ENCODE data around the gene APCS. TPM values are rescaled to one million over a fixed set of nuclear protein-coding genes. Genes with fewer than 3 reads are reported as not detected.

Gene APCS
- total and polyA plus RNA-seq, 2 of the 8 experiments (the other 6 are each of a cell fraction or from before 2014, with no cell fraction given), result not detected

DNA sequence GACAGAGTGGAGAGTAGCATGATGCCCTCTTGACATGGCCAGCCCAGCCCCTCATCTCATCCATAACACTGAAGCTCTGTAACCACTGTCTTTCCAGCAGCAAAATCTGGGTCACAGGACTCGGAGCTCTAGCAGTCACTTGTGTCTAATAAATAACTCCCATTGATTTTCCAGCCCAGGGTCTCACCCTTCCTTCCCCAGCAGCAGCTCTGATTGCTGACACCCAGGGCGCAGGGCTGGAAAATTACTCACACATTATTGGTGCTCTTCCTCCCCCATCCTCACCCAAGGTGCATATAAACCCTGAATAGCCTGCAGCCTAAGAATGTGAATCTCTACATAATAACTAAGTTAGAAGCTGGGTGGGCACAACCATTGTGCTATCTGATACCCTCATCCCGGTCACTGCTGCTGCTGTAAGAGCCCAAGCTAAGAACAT is 30.7 kb upstream of the APCS start:
- H4K91ac ChIP-seq (replicated peaks; ENCODE audit: insufficient read length, low read length), result no peak overlapping the region
- no peak overlapping the region for H2BK20ac ChIP-seq (ENCODE audit: low read length)
- no peak overlapping the region for H3K14ac ChIP-seq (ENCODE audit: insufficient read length)
- no peaks in the 10 kb centered on the region for H3K79me2 ChIP-seq (ENCODE audit: control insufficient read depth in 1 of 2, insufficient read depth in 2 of 2, low read length in 2 of 2)
- H3K79me1 ChIP-seq (ENCODE audit: low read depth, low read length), result no peaks in the 10 kb centered on the region
- DNase-seq (ENCODE audit: low read depth in 1 of 2, low spot score in 2 of 2) (no peak), FAIRE-seq (no peak)
- no peak overlapping the region for H3K4me3 ChIP-seq (ENCODE audit: extremely low read depth in 1 of 4, insufficient read depth in 2 of 4, low read depth in 3 of 4, low read length in 4 of 4)
- H3K27me3 ChIP-seq (replicated peaks in 1 of 4; ENCODE audit: control insufficient read depth in 3 of 4, extremely low read depth in 1 of 4, insufficient read depth in 3 of 4, low read length in 3 of 4), result no peaks in the 10 kb centered on the region
- H3K4ac ChIP-seq (replicated peaks; ENCODE audit: insufficient read length, low read depth, low read length), result no peak overlapping the region
- ChIA-PET CTCF (ENCODE audit: partially characterized antibody) (no interaction called here), POLR2A (ENCODE audit: partially characterized antibody) (no interaction called here)
- WGBS, 2 experiments (ENCODE audit: extremely low coverage in 1 of 2, insufficient coverage in 1 of 2, insufficient read length in 1 of 2, insufficient replicate concordance in 2 of 2, low coverage in 1 of 2, low lambda C conversion rate in 2 of 2, missing lambda C conversion rate in 1 of 2), result 50% methylated on average over 3 of the region's 3 CpGs; no CpG with 5 or more reads in 1 of the 2 experiments
- H3K9ac ChIP-seq (replicated peaks in 1 of 4; ENCODE audit: extremely low read depth in 1 of 4, low read depth in 3 of 4, low read length in 3 of 4), result no peak overlapping the region
- H2BK120ac ChIP-seq (replicated peaks; ENCODE audit: low read depth, low read length), result no peak overlapping the region
- H2AFZ ChIP-seq (ENCODE audit: low read length), result no peak overlapping the region
- H2BK12ac ChIP-seq (ENCODE audit: low read depth, low read length), result no peak overlapping the region
- H2AK5ac ChIP-seq (ENCODE audit: low read depth, low read length), result no peak overlapping the region
- no peak overlapping the region for H3K4me2 ChIP-seq (ENCODE audit: insufficient read depth in 1 of 2, low read depth in 2 of 2, low read length in 2 of 2)
- H4K20me1 ChIP-seq (replicated peaks in 1 of 2; ENCODE audit: control insufficient read depth in 1 of 2, insufficient read depth in 2 of 2, low read length in 2 of 2), result no peaks in the 10 kb centered on the region
- H4K8ac ChIP-seq (ENCODE audit: extremely low read depth, insufficient read depth, low read length), result no peak overlapping the region
- no peak overlapping the region for H3K56ac ChIP-seq (replicated peaks; ENCODE audit: insufficient read length, low read depth, low read length)
- no peaks in the 10 kb centered on the region for H3K36me3 ChIP-seq (ENCODE audit: control insufficient read depth in 2 of 4, insufficient read depth in 4 of 4, low read length in 3 of 4)
- no peak overlapping the region for H3K23ac ChIP-seq (ENCODE audit: insufficient read length)
- no peak overlapping the region for H3K18ac ChIP-seq (ENCODE audit: extremely low read depth, low read length)
- H3K27ac ChIP-seq (ENCODE audit: low read depth, low read length), result no peak overlapping the region
- peaks cover 62 to 76% of the 10 kb centered on the region in 2 experiments for H3K9me3 ChIP-seq (ENCODE audit: insufficient read depth in 2 of 2, low read depth in 1 of 2, low read length in 1 of 2)
- no peak overlapping the region for H4K5ac ChIP-seq (ENCODE audit: insufficient read length, low read depth, low read length)
- no peaks in the 10 kb centered on the region for H3K23me2 ChIP-seq (ENCODE audit: low read depth, low read length)
- no peaks in the 10 kb centered on the region for H3K4me1 ChIP-seq (replicated peaks in 1 of 4; ENCODE audit: control insufficient read depth in 3 of 4, insufficient read depth in 4 of 4, low read length in 3 of 4)
- H2BK5ac ChIP-seq (ENCODE audit: low read depth, low read length), result no peak overlapping the region
- H2BK15ac ChIP-seq (ENCODE audit: low read length), result no peak overlapping the region
- TF ChIP-seq POLR2A (IDR thresholded peaks at IDR 0.05; ENCODE audit: control extremely low read depth in 1 of 2, low read depth in 2 of 2, low read length in 2 of 2) (no peak), RBBP5 (IDR thresholded peaks at IDR 0.05; ENCODE audit: borderline replicate concordance, low read depth, low read length) (no peak), GABPA (IDR thresholded peaks at IDR 0.05; ENCODE audit: borderline replicate concordance, insufficient read depth, low read length) (no peak), CHD2 (IDR thresholded peaks at IDR 0.05; ENCODE audit: low read length) (no peak), EGR1 (IDR thresholded peaks at IDR 0.05; ENCODE audit: borderline replicate concordance, low read depth, low read length) (no peak), POU5F1 (IDR thresholded peaks at IDR 0.05; ENCODE audit: low read depth, low read length) (no peak), NANOG (IDR thresholded peaks at IDR 0.05; ENCODE audit: insufficient read depth, low read depth, low read length, poor library complexity, severe bottlenecking) (no peak), EZH2 (IDR thresholded peaks at IDR 0.05; ENCODE audit: low read depth, low read length, severe bottlenecking) (no peak), TAF1 (IDR thresholded peaks at IDR 0.05; ENCODE audit: low read depth, low read length) (no peak), CTBP2 (IDR thresholded peaks at IDR 0.05; ENCODE audit: borderline replicate concordance, insufficient read depth, insufficient read length, low read length) (no peak), PHF8 (conservative IDR thresholded peaks at IDR 0.05; ENCODE audit: low read depth, low read length) (no peak), MAFK (IDR thresholded peaks at IDR 0.05; ENCODE audit: low read depth, low read length) (no peak), NRF1 (IDR thresholded peaks at IDR 0.05; ENCODE audit: low read depth, low read length) (no peak), SAP30 (IDR thresholded peaks at IDR 0.05; ENCODE audit: insufficient read depth, insufficient replicate concordance, low read length) (no peak), SUZ12 (IDR thresholded peaks at IDR 0.05; ENCODE audit: low read length) (no peak)

Data from H1 (cell line).